Psoas muscle (tissue), 8 donors: ENCODE data around the gene PSMB10. TPM values are rescaled to one million over a fixed set of nuclear protein-coding genes. Genes with fewer than 3 reads are reported as not detected.
A peak's percentile ranks its signal among the peaks of the same experiment; 100 is the strongest.

Experiments used
- ATAC-seq, 4 donors: fragments of 200-7000 bp; cut with Tn5 transposase; one replicate each; pipeline ENCODE4 v1.9.1; 2020; ENCODE audit warnings: moderate library complexity in 3 of 4, mild to moderate bottlenecking in 2 of 4
- DNase-seq, 2 donors: peaks; one replicate each; pipeline ENCODE4 v3.0.0-alpha.2; 2020
- H3K27ac ChIP-seq: fragments of 200-600 bp; one replicate; pipeline ENCODE4 v1.8.0; 2022
- H3K27me3 ChIP-seq, 3 donors: fragments of 200-600 bp in 1 of 3; one replicate each; pipeline versions ENCODE4 v1.6.1 to v1.8.0; 2013 to 2022; ENCODE audit warnings: low read length in 2 of 3, mild to moderate bottlenecking in 2 of 3, moderate library complexity in 1 of 3; ENCODE audit not compliant: insufficient read depth in 3 of 3
- H3K36me3 ChIP-seq, 2 donors: fragments of 200-600 bp in 1 of 2; one replicate each; pipeline versions ENCODE4 v1.6.1 to v1.8.0; 2013 to 2022; ENCODE audit warnings: low read depth in 1 of 2, mild to moderate bottlenecking in 1 of 2, moderate library complexity in 1 of 2; ENCODE audit not compliant: insufficient read depth in 1 of 2
- H3K4me1 ChIP-seq: fragments of 200-600 bp; one replicate; pipeline ENCODE4 v1.8.0; 2022
- H3K4me3 ChIP-seq: fragments of 200-600 bp; one replicate; pipeline ENCODE4 v1.8.0; 2022; ENCODE audit warnings: mild to moderate bottlenecking
- H3K9me3 ChIP-seq: fragments of 200-600 bp; one replicate; pipeline ENCODE4 v1.8.0; 2022
- WGBS, 3 donors: extraction: QIAGEN DNeasy Blood & Tissue Kit; methylation state at CpG; one replicate each; pipeline versions ENCODE4 v1.1.6 to v1.1.7; 2013; 5-methylcytosine and 5-hydroxymethylcytosine counted together
- intact Hi-C, 2 donors: fragments of 100-400 bp; cut with DNase I; formaldehyde crosslinking; loops; one replicate each; pipeline versions ENCODE4 v1.11.0 to v1.14.2; 2022
- polyA plus RNA-seq, 3 donors: library from polyadenylated mRNA; stranded (reverse); fragments of 200-250 nt; gene quantifications; one replicate each; pipeline ENCODE4 v1.2.3, GENCODE V29; 2013
- total RNA-seq, 4 donors: library from RNA; stranded (reverse); fragmentation: NEBNext Ultra II Directional in 2 of 4; extraction: Animal tissue kit (Norgen Biotek cat#: 25700) in 2 of 4; gene quantifications; one replicate each; pipeline versions ENCODE4 v1.2.1 to v1.2.4, GENCODE V29; 2021 to 2023
- TF ChIP-seq, protein P1 (sequence below): fragments of 200-600 bp; IDR thresholded peaks from one replicate; pipeline ENCODE4 v1.8.0; 2022; ENCODE audit warnings: antibody characterized with exemption
- donor health status: healthy with polysubstance abuse.
- donor health status: DM: no; HTN: no; CAD: no; lungs with moderate emphysema.
- donor health status: Bipolar disorder and iron deficiency.
- donor health status: healthy.
- donor health status: DM: yes; HTN: yes; CAD: no.
- donor health status: DM: no; HTN: no; CAD: no.
- donor health status: DM: no; HTN: no; CAD: no.
- donor health status: DM: yes; HTN: yes; CAD: no.

PSMB10 gene
- total and polyA plus RNA-seq, 7 donors, result 27.6 to 98.6 (median 34.7) TPM

DNA sequence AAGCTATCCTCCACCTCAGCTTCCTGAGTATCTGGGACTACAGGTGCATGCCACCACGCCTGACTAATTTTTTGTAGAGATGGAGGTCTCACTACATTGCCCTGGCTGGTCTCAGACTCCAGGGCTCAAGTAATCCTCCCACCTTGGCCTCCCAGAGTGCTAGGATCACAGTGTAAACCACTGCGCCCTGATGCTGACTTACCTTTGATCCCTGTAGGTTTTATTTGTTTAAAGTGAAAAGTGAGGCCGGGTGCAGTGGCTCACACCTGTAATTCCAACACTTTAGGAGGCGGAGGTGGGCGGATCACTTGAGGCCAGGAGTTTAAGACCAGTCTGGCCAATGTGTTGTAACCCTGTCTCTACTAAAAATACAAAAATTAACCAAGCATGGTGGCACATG, 34.9 kb downstream of the PSMB10 start:
- TF ChIP-seq, protein P1, sequence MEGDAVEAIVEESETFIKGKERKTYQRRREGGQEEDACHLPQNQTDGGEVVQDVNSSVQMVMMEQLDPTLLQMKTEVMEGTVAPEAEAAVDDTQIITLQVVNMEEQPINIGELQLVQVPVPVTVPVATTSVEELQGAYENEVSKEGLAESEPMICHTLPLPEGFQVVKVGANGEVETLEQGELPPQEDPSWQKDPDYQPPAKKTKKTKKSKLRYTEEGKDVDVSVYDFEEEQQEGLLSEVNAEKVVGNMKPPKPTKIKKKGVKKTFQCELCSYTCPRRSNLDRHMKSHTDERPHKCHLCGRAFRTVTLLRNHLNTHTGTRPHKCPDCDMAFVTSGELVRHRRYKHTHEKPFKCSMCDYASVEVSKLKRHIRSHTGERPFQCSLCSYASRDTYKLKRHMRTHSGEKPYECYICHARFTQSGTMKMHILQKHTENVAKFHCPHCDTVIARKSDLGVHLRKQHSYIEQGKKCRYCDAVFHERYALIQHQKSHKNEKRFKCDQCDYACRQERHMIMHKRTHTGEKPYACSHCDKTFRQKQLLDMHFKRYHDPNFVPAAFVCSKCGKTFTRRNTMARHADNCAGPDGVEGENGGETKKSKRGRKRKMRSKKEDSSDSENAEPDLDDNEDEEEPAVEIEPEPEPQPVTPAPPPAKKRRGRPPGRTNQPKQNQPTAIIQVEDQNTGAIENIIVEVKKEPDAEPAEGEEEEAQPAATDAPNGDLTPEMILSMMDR, result no peak
- 95 to 98% (median 97%) methylated on average over 5 of the region's 5 CpGs for WGBS, 3 donors
- peaks cover 0 to 8% of the 10 kb centered on the region in 2 donors for H3K36me3 ChIP-seq
- ATAC-seq, result no peak
- H3K4me1 ChIP-seq, result peaks cover 29% of the 10 kb centered on the region
- no peaks in the 10 kb centered on the region for H3K27me3 ChIP-seq
- H3K27ac ChIP-seq, result no peak overlapping the region
- H3K9me3 ChIP-seq, result no peaks in the 10 kb centered on the region
- intact Hi-C loops, result no loop called here
- H3K4me3 ChIP-seq, result no peak overlapping the region
- DNase-seq, result no peak

DNA sequence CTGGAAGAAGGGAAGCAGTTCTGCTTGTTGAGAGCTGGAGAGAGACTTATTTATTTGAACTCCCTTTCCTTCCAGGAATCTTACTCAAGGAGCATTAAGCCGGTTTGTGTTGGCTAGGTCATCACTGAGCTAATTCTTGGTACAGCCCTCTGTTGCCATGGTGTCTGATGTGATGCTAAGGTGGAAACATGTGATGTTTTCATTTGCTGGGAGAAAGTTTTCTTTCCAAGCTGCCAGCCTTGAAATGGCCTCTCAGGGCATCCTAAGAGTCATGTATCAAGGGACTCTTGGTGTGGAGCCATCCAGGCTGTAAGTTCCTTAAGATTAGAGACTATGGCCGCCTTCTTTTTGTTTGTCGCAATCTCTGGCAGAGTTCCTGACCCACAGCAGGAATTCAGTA, 39.4 kb downstream of the PSMB10 start:
- Histone ChIP-seq H3K27ac (peak overlapping the region; percentile 62), H3K36me3 (no peaks in the 10 kb centered on the region), H3K9me3 (no peaks in the 10 kb centered on the region), H3K27me3 (peaks cover 0 to 1% (median 0%) of the 10 kb centered on the region in 3 donors), H3K4me3 (no peak overlapping the region), H3K4me1 (peaks cover 64% of the 10 kb centered on the region)
- no peak for DNase-seq
- ATAC-seq, result no peak
- intact Hi-C loops, result no loop called here
- TF ChIP-seq, protein P1, result no peak
- WGBS, 3 donors, result 57 to 63% (median 58%) methylated on average over 3 of the region's 3 CpGs

DNA sequence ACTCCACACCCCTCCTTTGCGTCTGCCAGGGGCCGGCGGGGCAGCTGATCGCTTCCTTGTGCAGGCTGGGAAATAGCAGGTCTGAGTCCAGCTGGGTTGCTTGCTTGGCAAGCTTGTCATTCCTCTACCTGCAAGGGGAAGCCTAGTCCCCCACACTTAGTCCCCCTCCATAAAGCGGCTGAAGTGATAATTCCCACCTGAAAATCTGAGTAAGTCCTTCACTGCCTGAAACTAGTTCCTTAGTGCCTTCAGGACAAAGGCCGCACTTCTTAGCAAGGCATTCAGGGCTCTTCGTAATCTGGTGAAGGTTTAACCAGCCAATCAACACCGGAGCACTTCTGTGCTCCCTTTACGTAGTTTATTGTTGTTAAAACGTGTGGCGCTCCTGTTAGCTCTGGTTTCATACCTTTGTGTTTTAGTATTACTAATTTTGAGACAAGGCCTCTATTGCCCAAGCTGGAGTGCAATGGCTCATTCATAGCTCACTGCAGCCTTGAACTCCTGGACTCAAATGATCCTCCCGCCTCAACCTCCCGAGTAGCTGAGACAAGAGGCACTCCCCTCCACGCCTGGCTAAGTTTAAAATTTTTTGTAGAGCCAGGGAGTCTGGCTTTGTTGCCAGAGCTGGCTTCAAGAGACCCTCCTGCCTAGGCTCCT, 42.8 kb downstream of the PSMB10 start:
- Histone ChIP-seq H3K27me3 (peaks cover 0 to 1% (median 0%) of the 10 kb centered on the region in 3 donors), H3K9me3 (no peaks in the 10 kb centered on the region), H3K27ac (peak overlapping the region; percentile 97), H3K4me1 (peaks cover 53% of the 10 kb centered on the region), H3K36me3 (no peaks in the 10 kb centered on the region), H3K4me3 (peak overlapping the region; percentile 99)
- WGBS, 3 donors, result 14 to 17% (median 15%) methylated on average over 14 of the region's 14 CpGs
- TF ChIP-seq, protein P1, result no peak
- intact Hi-C loops, result no loop called here
- ATAC-seq (peak in 1 of 4 donors; percentile 4), DNase-seq (no peak)

DNA sequence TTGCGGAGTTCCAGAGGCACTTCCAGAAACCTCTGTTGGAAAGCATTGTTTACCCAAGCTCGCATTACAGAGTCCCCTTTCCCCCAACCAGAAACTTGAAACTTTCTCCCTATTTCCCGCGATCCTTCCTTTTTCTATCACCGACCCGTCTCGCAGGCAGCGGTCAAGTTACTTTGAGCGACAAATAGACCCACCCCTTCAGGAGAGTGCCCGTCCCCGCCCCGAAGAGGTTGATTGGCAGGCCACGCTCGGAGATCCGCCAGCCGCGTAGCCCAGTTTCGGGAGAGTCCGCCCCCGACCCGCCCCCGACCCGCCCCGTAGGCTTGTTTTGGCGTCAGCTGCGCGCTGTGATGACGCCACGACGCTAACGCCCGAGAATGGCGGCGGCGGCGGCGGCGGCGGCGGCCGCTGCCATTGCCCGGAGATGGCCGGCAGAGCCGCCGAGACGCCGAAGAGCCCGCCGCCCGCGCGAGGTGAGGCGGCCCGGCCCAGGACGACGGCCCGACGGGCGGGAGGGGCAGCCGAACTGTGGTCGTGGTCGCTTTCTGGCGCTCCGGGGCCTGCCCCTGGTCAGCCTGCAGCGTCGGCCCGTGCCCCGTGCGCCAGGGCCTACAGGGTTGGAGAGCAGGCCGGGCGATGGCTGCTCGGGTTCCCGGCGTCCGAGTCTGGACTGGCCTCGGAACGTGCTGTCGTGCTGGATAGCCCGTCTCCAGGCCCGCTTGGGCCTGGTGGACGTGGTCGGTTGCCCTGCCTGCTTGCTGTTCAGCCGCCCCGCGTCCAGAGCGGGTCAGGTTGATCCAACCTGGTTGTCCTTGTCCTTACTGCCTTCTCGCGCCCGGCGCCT, 43.5 kb downstream of the PSMB10 start, which contains the start of gene PSKH1:
Gene PSKH1, plus strand, starts transcription at position 356 of the 844 bp plus-strand sequence. CDS start 15,496 bp downstream, outside the sequence.
- Histone ChIP-seq H3K4me3 (peak within 1 kb of the TSS; percentile 99), H3K27ac (peak within 1 kb of the TSS; percentile 97), H3K27me3 (peaks cover 0 to 1% (median 0%) of the 10 kb centered on the region in 3 donors), H3K9me3 (no peaks in the 10 kb centered on the region), H3K4me1 (peaks cover 50% of the 10 kb centered on the region), H3K36me3 (no peaks in the 10 kb centered on the region)
- ATAC-seq, result peak; percentile 95 to 97 (median 96)
- DNase-seq, result peak; percentile 97 to 99
- WGBS, 3 donors, result 0% methylated on average over 58 to 90 of the region's 90 CpGs
- TF ChIP-seq, protein P1, result no peak
- intact Hi-C loops, result no loop called here
